Colonic mucosa (tissue), 4 donors: Measurements from ENCODE around the gene PRSS33. TPM values are rescaled to one million over a fixed set of nuclear protein-coding genes. Genes with fewer than 3 reads are reported as not detected.

ENCODE experiments used
- DNase-seq: peaks from one replicate; pipeline ENCODE4 v3.0.0-alpha.2; 2020
- H3K27ac ChIP-seq: fragments of 200-600 bp; one replicate; pipeline ENCODE4 v1.8.0; 2021
- H3K27me3 ChIP-seq: fragments of 200-600 bp; one replicate; pipeline ENCODE4 v1.8.0; 2021
- H3K36me3 ChIP-seq: fragments of 200-600 bp; one replicate; pipeline ENCODE4 v1.8.0; 2021
- H3K4me1 ChIP-seq: fragments of 200-600 bp; one replicate; pipeline ENCODE4 v1.8.0; 2021; ENCODE audit warnings: mild to moderate bottlenecking
- H3K4me3 ChIP-seq: fragments of 200-600 bp; one replicate; pipeline ENCODE4 v1.8.0; 2021
- H3K9ac ChIP-seq, 2 donors: one replicate each; pipeline ENCODE4 v1.7.0; 2013; ENCODE audit warnings: control low read depth in 2 of 2, low read depth in 2 of 2, low read length in 2 of 2
- H3K9me3 ChIP-seq: fragments of 200-600 bp; one replicate; pipeline ENCODE4 v1.8.0; 2021
- intact Hi-C: fragments of 100-400 bp; cut with DNase I; formaldehyde crosslinking; loops from one replicate; pipeline ENCODE4 v1.14.1; 2022
- total RNA-seq, 2 donors: library from RNA; stranded (reverse); fragmentation: NEBNext Ultra II Directional in 1 of 2; extraction: Animal tissue kit (Norgen Biotek cat#: 25700) in 1 of 2; gene quantifications; one replicate each; pipeline ENCODE4 v1.2.1, GENCODE V29; 2021
- TF ChIP-seq, protein P1 (sequence below): fragments of 200-600 bp; IDR thresholded peaks from one replicate; pipeline ENCODE4 v1.8.0; 2022; ENCODE audit warnings: antibody characterized with exemption, mild to moderate bottlenecking
- donor health status: healthy.
- donor health status: DM: no; HTN: no; CAD: no.
- donor health status: DM: no; HTN: no; CAD: no.

PRSS33 gene
- total RNA-seq, 2 donors from 2014 or later: not detected

DNA sequence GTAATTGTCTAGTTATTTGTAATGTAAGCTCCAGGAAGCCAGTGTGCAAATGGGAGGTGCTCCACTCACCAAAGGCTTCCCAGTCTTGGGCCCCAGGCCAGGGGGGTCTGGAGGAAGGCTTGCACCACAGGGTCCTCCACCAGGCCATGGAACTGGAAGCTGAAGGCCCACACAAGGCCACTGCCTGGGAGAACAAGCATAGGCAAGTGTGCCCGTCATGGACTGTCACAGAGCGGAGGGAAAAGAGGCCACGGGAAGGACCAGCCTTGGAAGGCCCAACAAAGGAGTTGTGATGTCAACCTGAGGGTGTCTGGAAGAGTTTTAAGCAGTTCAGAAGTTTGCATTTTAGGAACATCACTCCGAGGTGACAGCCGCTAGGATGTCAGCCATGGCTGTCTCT is 37.9 kb downstream of the PRSS33 start:
- H3K9ac ChIP-seq: no peak overlapping the region

DNA sequence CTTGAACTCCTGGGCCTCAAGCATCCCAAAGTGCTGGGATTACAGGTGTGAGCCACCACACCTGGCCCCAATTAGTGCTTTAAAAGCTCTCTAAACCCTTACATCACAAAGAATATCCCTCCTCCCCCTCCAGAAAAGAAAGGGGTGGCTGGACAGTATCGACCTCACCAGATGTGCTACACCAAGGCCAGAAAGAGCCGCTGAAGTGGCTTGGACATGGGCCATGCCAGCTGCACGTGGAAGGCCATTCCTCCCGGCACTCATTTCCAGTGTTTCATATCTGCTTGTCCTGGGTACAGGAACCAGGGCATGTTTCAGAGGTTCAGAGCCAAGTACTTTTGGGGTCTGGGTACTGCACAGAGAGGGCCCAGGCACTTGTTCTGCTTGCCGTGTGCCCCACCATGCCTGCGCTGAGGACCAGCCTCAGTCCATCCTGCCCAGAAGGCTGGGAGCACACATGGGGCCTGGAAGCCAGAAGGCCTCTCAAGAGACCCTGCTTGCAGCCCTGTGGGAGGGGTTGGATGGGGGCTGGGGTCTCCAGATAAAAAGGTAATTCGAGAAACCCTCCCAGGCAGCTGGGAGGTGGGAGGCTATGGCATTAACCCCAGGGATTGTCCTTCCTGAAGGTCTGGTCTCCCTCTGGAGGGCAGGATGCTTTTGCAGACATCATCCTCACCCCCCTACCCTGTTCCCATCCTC is 38.5 kb downstream of the PRSS33 start:
- no peaks in the 10 kb centered on the region for H3K9me3 ChIP-seq
- no peaks in the 10 kb centered on the region for H3K36me3 ChIP-seq
- DNase-seq: no peak
- intact Hi-C loops: no loop called here
- no peak overlapping the region for H3K4me3 ChIP-seq
- no peak overlapping the region for H3K27ac ChIP-seq
- no peak overlapping the region for H3K9ac ChIP-seq
- no peaks in the 10 kb centered on the region for H3K27me3 ChIP-seq
- TF ChIP-seq, protein P1, sequence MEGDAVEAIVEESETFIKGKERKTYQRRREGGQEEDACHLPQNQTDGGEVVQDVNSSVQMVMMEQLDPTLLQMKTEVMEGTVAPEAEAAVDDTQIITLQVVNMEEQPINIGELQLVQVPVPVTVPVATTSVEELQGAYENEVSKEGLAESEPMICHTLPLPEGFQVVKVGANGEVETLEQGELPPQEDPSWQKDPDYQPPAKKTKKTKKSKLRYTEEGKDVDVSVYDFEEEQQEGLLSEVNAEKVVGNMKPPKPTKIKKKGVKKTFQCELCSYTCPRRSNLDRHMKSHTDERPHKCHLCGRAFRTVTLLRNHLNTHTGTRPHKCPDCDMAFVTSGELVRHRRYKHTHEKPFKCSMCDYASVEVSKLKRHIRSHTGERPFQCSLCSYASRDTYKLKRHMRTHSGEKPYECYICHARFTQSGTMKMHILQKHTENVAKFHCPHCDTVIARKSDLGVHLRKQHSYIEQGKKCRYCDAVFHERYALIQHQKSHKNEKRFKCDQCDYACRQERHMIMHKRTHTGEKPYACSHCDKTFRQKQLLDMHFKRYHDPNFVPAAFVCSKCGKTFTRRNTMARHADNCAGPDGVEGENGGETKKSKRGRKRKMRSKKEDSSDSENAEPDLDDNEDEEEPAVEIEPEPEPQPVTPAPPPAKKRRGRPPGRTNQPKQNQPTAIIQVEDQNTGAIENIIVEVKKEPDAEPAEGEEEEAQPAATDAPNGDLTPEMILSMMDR: no peak
- peaks cover 5% of the 10 kb centered on the region for H3K4me1 ChIP-seq

More for the DNA sequence above, 37.9 kb downstream of the PRSS33 start:
- intact Hi-C loops: no loop called here
- no peak overlapping the region for H3K27ac ChIP-seq
- no peaks in the 10 kb centered on the region for H3K9me3 ChIP-seq
- no peak overlapping the region for H3K4me3 ChIP-seq
- DNase-seq: no peak
- H3K4me1 ChIP-seq: peaks cover 5% of the 10 kb centered on the region
- TF ChIP-seq, protein P1: no peak
- no peaks in the 10 kb centered on the region for H3K27me3 ChIP-seq
- no peaks in the 10 kb centered on the region for H3K36me3 ChIP-seq

DNA sequence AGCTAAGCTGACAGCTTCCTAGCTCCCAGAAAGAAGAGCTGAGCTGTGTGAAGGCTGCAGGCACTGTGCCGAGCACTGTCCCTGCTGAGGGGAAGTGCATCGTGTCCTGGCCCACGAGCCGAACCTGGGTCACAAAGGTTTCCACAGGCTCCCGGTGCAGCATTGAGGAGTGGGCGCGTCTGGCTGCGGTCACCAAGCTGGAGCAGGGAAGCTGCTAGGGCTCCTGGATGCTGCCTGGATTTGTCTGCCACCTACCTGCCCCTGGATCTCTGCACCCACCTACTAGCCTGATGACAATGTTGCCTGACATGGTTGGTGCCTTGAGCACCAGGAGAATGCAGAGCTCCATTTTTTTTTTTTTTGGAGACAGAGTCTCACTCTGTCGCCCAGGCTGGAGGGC is 41.4 kb downstream of the PRSS33 start:
- Histone ChIP-seq H3K4me3 (no peak overlapping the region), H3K27ac (no peak overlapping the region), H3K27me3 (no peaks in the 10 kb centered on the region), H3K4me1 (no peaks in the 10 kb centered on the region), H3K9ac (no peak overlapping the region), H3K36me3 (no peaks in the 10 kb centered on the region), H3K9me3 (no peaks in the 10 kb centered on the region)
- TF ChIP-seq, protein P1: no peak
- intact Hi-C loops: no loop called here
- DNase-seq: no peak

DNA sequence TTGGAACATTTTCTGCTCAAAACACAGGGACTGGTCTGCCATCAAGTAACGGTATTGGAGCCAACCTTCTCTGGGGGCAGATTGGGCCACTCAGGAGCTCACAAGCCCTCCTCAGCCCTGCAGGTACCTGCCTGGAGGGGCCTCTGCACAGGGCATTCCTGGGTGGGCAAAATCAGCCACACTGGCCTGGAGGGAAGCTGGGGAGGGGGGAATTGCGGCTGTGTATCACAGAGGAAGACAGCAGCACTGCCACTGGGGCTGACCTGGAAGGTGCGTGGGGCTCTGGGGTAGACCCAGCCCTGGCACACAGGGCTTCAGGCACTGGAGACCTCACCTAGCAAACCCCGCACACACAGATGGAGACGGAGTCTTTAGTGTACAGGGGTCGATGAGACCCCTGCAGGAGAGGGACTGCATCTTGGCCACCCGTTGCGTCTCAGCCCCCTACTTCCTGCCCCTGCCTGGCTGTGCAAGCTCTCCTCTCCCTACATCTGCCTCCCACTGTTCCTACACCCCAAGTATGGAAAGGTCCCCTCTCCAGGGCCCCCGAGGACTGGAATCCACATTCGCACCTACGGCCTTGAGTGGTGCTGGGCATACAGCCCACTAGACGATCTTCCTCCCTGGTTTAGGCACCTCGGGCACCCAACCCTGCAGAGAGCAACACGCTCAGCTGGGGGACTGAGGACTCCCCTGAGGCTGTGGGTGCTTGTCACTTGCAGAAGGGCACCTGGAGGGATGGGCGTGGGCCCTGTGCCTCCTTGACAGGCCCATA is 42.1 kb downstream of the PRSS33 start:
- Histone ChIP-seq H3K36me3 (no peaks in the 10 kb centered on the region), H3K27ac (no peak overlapping the region), H3K9ac (no peak overlapping the region), H3K4me3 (no peak overlapping the region), H3K9me3 (no peaks in the 10 kb centered on the region), H3K27me3 (no peaks in the 10 kb centered on the region), H3K4me1 (no peaks in the 10 kb centered on the region)
- intact Hi-C loops: no loop called here
- DNase-seq: no peak
- TF ChIP-seq, protein P1: no peak

DNA sequence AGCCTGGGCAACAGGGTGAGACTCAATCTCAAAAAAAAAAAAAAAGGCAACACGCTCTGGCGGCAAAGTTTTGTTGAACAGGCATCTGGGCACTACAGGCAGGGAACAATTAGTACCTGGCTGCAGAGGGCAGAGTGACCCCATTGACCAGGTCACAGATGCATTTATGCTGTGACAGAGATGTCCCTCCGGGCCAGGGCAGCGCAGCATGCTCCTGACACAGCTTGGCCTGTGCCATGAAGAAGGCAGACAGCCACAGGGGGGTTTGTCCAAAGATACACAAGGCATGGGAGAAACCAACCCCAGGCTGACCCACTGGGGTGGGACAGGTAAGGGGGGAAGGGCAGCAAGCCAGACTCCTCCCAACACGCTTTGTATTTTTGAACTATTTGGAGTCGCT is 42.6 kb downstream of the PRSS33 start:
- Histone ChIP-seq H3K4me1 (no peaks in the 10 kb centered on the region), H3K27me3 (no peaks in the 10 kb centered on the region), H3K4me3 (no peak overlapping the region), H3K9me3 (no peaks in the 10 kb centered on the region), H3K36me3 (no peaks in the 10 kb centered on the region), H3K9ac (no peak overlapping the region), H3K27ac (no peak overlapping the region)
- DNase-seq: no peak
- TF ChIP-seq, protein P1: no peak
- intact Hi-C loops: no loop called here
